Left renal cortex interstitium (tissue), 4 donors: ENCODE data around the gene NXPE1. TPM values are rescaled to one million over a fixed set of nuclear protein-coding genes. Genes with fewer than 3 reads are reported as not detected.

Experiments
- polyA plus RNA-seq, 4 donors: library from polyadenylated mRNA; unstranded; fragments of 120-200 nt; gene quantifications; one replicate each; pipeline ENCODE4 v1.2.1, GENCODE V29; 2013; ENCODE audit not compliant: insufficient read length in 4 of 4

NXPE1 gene
- polyA plus RNA-seq, 4 donors = 0.13 TPM; not detected in 3

Other genes with a start within 250 kb of the NXPE1 start
- 10 to 100 TPM; 15.5 to 20.6 (median 17.5) TPM for gene C11orf71, start 159.4 kb downstream of the NXPE1 start, polyA plus RNA-seq
- gene RBM7, start 159.2 kb downstream of the NXPE1 start, polyA plus RNA-seq = 10 to 100 TPM; 45.1 to 56.3 (median 50.7) TPM
- 100 to 1,000 TPM; 109 to 137 (median 116) TPM for gene REXO2, start 120.4 kb downstream of the NXPE1 start, polyA plus RNA-seq
- under 1 TPM in 2 of 4 donors, not detected in 2; 0.08 to 0.14 TPM for gene NXPE4, start 35.9 kb upstream of the NXPE1 start, polyA plus RNA-seq
- under 1 TPM; 0.14 to 0.62 (median 0.26) TPM for gene NXPE2, start 118.6 kb upstream of the NXPE1 start, polyA plus RNA-seq